ENCODE measurements around the gene OXNAD1. TPM values are rescaled to one million over a fixed set of nuclear protein-coding genes. Genes with fewer than 3 reads are reported as not detected.

Gene OXNAD1
- total and polyA plus RNA-seq, 9 donors = 7.1 to 13.9 (median 8.2) TPM

- Histone ChIP-seq H3K36me3 (ENCODE audit: control insufficient read depth, insufficient read depth, low read length) (peaks cover 25% of the 10 kb centered on the region), H3K4me3 (ENCODE audit: low read length) (no peak overlapping the region), H3K9me3 (replicated peaks; ENCODE audit: control insufficient read depth, low read depth, low read length) (peaks cover 2% of the 10 kb centered on the region), H3K4me1 (ENCODE audit: control insufficient read depth, insufficient read depth, low read length) (no peaks in the 10 kb centered on the region), H3K27ac (ENCODE audit: low read length) (no peak overlapping the region), H3K27me3 (ENCODE audit: control insufficient read depth, insufficient read depth, low read length) (no peaks in the 10 kb centered on the region)
- DNase-seq = no peak
- WGBS (ENCODE audit: insufficient coverage) = 60% methylated on average over 1 of the region's 1 CpG
These were observed 23.7 kb downstream of the OXNAD1 start for GRCh38 chr3:16288664-16289063.

- Histone ChIP-seq H3K27me3 (ENCODE audit: control insufficient read depth, insufficient read depth, low read length) (no peaks in the 10 kb centered on the region), H3K4me1 (ENCODE audit: control insufficient read depth, insufficient read depth, low read length) (no peaks in the 10 kb centered on the region), H3K27ac (ENCODE audit: low read length) (no peak overlapping the region), H3K36me3 (ENCODE audit: control insufficient read depth, insufficient read depth, low read length) (peaks cover 21% of the 10 kb centered on the region), H3K9me3 (replicated peaks; ENCODE audit: control insufficient read depth, low read depth, low read length) (peaks cover 4% of the 10 kb centered on the region), H3K4me3 (ENCODE audit: low read length) (no peak overlapping the region)
- no peak for DNase-seq
- WGBS (ENCODE audit: insufficient coverage) = no CpG with 5 or more reads among the region's 2 CpGs
These were observed 24.3 kb downstream of the OXNAD1 start for GRCh38 chr3:16289144-16289889.

- Histone ChIP-seq H3K36me3 (ENCODE audit: control insufficient read depth, insufficient read depth, low read length) (peaks cover 22% of the 10 kb centered on the region), H3K4me3 (ENCODE audit: low read length) (no peak overlapping the region), H3K4me1 (ENCODE audit: control insufficient read depth, insufficient read depth, low read length) (no peaks in the 10 kb centered on the region), H3K9me3 (replicated peaks; ENCODE audit: control insufficient read depth, low read depth, low read length) (peaks cover 4% of the 10 kb centered on the region), H3K27ac (ENCODE audit: low read length) (no peak overlapping the region), H3K27me3 (ENCODE audit: control insufficient read depth, insufficient read depth, low read length) (no peaks in the 10 kb centered on the region)
- DNase-seq = peak; percentile 72
- WGBS (ENCODE audit: insufficient coverage) = no CpG with 5 or more reads among the region's 3 CpGs
These were observed 25.2 kb downstream of the OXNAD1 start for GRCh38 chr3:16290007-16290826.

GRCh38 chr3:16290827-16291196 lies 25.8 kb downstream of the OXNAD1 start:
- WGBS (ENCODE audit: insufficient coverage) = no CpG with 5 or more reads among the region's 2 CpGs

GRCh38 chr3:16294844-16295243 lies 29.8 kb downstream of the OXNAD1 start:
- no peaks in the 10 kb centered on the region for H3K4me1 ChIP-seq (ENCODE audit: control insufficient read depth, insufficient read depth, low read length)
- H3K27ac ChIP-seq (ENCODE audit: low read length) = no peak overlapping the region
- H3K36me3 ChIP-seq (ENCODE audit: control insufficient read depth, insufficient read depth, low read length) = peaks cover 9% of the 10 kb centered on the region
- H3K27me3 ChIP-seq (ENCODE audit: control insufficient read depth, insufficient read depth, low read length) = no peaks in the 10 kb centered on the region
- WGBS (ENCODE audit: insufficient coverage) = 85% methylated on average over 4 of the region's 5 CpGs
- DNase-seq = no peak
- peaks cover 4% of the 10 kb centered on the region for H3K9me3 ChIP-seq (replicated peaks; ENCODE audit: control insufficient read depth, low read depth, low read length)
- H3K4me3 ChIP-seq (ENCODE audit: low read length) = no peak overlapping the region

More at GRCh38 chr3:16290827-16291196, 25.8 kb downstream of the OXNAD1 start:
- no peak overlapping the region for H3K27ac ChIP-seq (ENCODE audit: low read length)
- H3K36me3 ChIP-seq (ENCODE audit: control insufficient read depth, insufficient read depth, low read length) = peaks cover 24% of the 10 kb centered on the region
- no peak for DNase-seq
- H3K27me3 ChIP-seq (ENCODE audit: control insufficient read depth, insufficient read depth, low read length) = no peaks in the 10 kb centered on the region
- H3K4me1 ChIP-seq (ENCODE audit: control insufficient read depth, insufficient read depth, low read length) = no peaks in the 10 kb centered on the region
- H3K4me3 ChIP-seq (ENCODE audit: low read length) = no peak overlapping the region
- H3K9me3 ChIP-seq (replicated peaks; ENCODE audit: control insufficient read depth, low read depth, low read length) = peaks cover 4% of the 10 kb centered on the region

GRCh38 chr3:16295298-16295890 lies 30.4 kb downstream of the OXNAD1 start:
- Histone ChIP-seq H3K27me3 (ENCODE audit: control insufficient read depth, insufficient read depth, low read length) (no peaks in the 10 kb centered on the region), H3K36me3 (ENCODE audit: control insufficient read depth, insufficient read depth, low read length) (peaks cover 7% of the 10 kb centered on the region), H3K9me3 (replicated peaks; ENCODE audit: control insufficient read depth, low read depth, low read length) (peaks cover 4% of the 10 kb centered on the region), H3K27ac (ENCODE audit: low read length) (no peak overlapping the region), H3K4me1 (ENCODE audit: control insufficient read depth, insufficient read depth, low read length) (no peaks in the 10 kb centered on the region), H3K4me3 (ENCODE audit: low read length) (no peak overlapping the region)
- DNase-seq = no peak
- WGBS (ENCODE audit: insufficient coverage) = 73% methylated on average over 3 of the region's 3 CpGs

- H3K27me3 ChIP-seq (ENCODE audit: control insufficient read depth, insufficient read depth, low read length) = no peaks in the 10 kb centered on the region
- no peak overlapping the region for H3K4me3 ChIP-seq (ENCODE audit: low read length)
- H3K4me1 ChIP-seq (ENCODE audit: control insufficient read depth, insufficient read depth, low read length) = no peaks in the 10 kb centered on the region
- 78% methylated on average over 5 of the region's 9 CpGs for WGBS (ENCODE audit: insufficient coverage)
- H3K27ac ChIP-seq (ENCODE audit: low read length) = no peak overlapping the region
- H3K9me3 ChIP-seq (replicated peaks; ENCODE audit: control insufficient read depth, low read depth, low read length) = peaks cover 4% of the 10 kb centered on the region
- DNase-seq = peak; percentile 33
- H3K36me3 ChIP-seq (ENCODE audit: control insufficient read depth, insufficient read depth, low read length) = peaks cover 26% of the 10 kb centered on the region
These were observed 33.2 kb downstream of the OXNAD1 start for GRCh38 chr3:16297997-16298885.

- WGBS (ENCODE audit: insufficient coverage) = no CpG with 5 or more reads among the region's 6 CpGs
- H3K27me3 ChIP-seq (ENCODE audit: control insufficient read depth, insufficient read depth, low read length) = no peaks in the 10 kb centered on the region
- DNase-seq = peak; percentile 73
- no peak overlapping the region for H3K4me3 ChIP-seq (ENCODE audit: low read length)
- no peaks in the 10 kb centered on the region for H3K9me3 ChIP-seq (replicated peaks; ENCODE audit: control insufficient read depth, low read depth, low read length)
- peaks cover 26% of the 10 kb centered on the region for H3K36me3 ChIP-seq (ENCODE audit: control insufficient read depth, insufficient read depth, low read length)
- no peak overlapping the region for H3K27ac ChIP-seq (ENCODE audit: low read length)
- H3K4me1 ChIP-seq (ENCODE audit: control insufficient read depth, insufficient read depth, low read length) = no peaks in the 10 kb centered on the region
These were observed 33.9 kb downstream of the OXNAD1 start for GRCh38 chr3:16298891-16299290.

- Histone ChIP-seq H3K4me1 (ENCODE audit: control insufficient read depth, insufficient read depth, low read length) (no peaks in the 10 kb centered on the region), H3K27me3 (ENCODE audit: control insufficient read depth, insufficient read depth, low read length) (no peaks in the 10 kb centered on the region), H3K27ac (ENCODE audit: low read length) (no peak overlapping the region), H3K4me3 (ENCODE audit: low read length) (no peak overlapping the region), H3K9me3 (replicated peaks; ENCODE audit: control insufficient read depth, low read depth, low read length) (no peaks in the 10 kb centered on the region), H3K36me3 (ENCODE audit: control insufficient read depth, insufficient read depth, low read length) (peaks cover 33% of the 10 kb centered on the region)
- DNase-seq = no peak
- no CpG with 5 or more reads among the region's 3 CpGs for WGBS (ENCODE audit: insufficient coverage)
These were observed 34.7 kb downstream of the OXNAD1 start for GRCh38 chr3:16299746-16300145.
